ENCODE measurements around the gene ABI1. TPM values are rescaled to one million over a fixed set of nuclear protein-coding genes. Genes with fewer than 3 reads are reported as not detected.

The ABI1 gene
- total and polyA plus RNA-seq, 2 of the 13 experiments (the other 11 are each of a cell fraction or from before 2014, with no cell fraction given), result 20.9 to 22.9 TPM

GRCh38 chr10:26733750-26734568 is 126.8 kb downstream of the ABI1 start (continued):
- TF ChIP-seq SIN3B (IDR thresholded peaks at IDR 0.05; ENCODE audit: low read length), result 0 out of 2 replicates have a peak, but pooled peaks have one; percentile 16
- TF ChIP-seq POLR2AphosphoS5 (IDR thresholded peaks at IDR 0.05; ENCODE audit: low read depth, low read length), result no peak; the same call in 1 of the 2 replicates
- no peak for TF ChIP-seq ZNF10 (CRISPR knock-in tag; IDR thresholded peaks at IDR 0.05; ENCODE audit: borderline replicate concordance, low read depth)
- TF ChIP-seq ZSCAN30 (CRISPR knock-in tag; IDR thresholded peaks at IDR 0.05), result no peak
- TF ChIP-seq NCOA2 (CRISPR knock-in tag; IDR thresholded peaks at IDR 0.05), result peak; percentile 75
- peak; percentile 93 for TF ChIP-seq ZNF644 (CRISPR knock-in tag; IDR thresholded peaks at IDR 0.05; ENCODE audit: low read depth)
- TF ChIP-seq ZNF280B (CRISPR knock-in tag; IDR thresholded peaks at IDR 0.05; ENCODE audit: borderline replicate concordance), result no peak
- TF ChIP-seq ETS1 (CRISPR knock-in tag; IDR thresholded peaks at IDR 0.05), result no peak
- TF ChIP-seq KDM5A (IDR thresholded peaks at IDR 0.05; ENCODE audit: borderline replicate concordance, low read length), result no peak
- TF ChIP-seq, protein P1, sequence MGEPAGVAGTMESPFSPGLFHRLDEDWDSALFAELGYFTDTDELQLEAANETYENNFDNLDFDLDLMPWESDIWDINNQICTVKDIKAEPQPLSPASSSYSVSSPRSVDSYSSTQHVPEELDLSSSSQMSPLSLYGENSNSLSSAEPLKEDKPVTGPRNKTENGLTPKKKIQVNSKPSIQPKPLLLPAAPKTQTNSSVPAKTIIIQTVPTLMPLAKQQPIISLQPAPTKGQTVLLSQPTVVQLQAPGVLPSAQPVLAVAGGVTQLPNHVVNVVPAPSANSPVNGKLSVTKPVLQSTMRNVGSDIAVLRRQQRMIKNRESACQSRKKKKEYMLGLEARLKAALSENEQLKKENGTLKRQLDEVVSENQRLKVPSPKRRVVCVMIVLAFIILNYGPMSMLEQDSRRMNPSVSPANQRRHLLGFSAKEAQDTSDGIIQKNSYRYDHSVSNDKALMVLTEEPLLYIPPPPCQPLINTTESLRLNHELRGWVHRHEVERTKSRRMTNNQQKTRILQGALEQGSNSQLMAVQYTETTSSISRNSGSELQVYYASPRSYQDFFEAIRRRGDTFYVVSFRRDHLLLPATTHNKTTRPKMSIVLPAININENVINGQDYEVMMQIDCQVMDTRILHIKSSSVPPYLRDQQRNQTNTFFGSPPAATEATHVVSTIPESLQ (CRISPR knock-in tag; conservative IDR thresholded peaks at IDR 0.05), result no peak
- peak; percentile 70 for TF ChIP-seq MLX (CRISPR knock-in tag; IDR thresholded peaks at IDR 0.05)
- TF ChIP-seq ZNF775 (CRISPR knock-in tag; IDR thresholded peaks at IDR 0.05; ENCODE audit: borderline replicate concordance), result no peak
- no peak for TF ChIP-seq GZF1 (CRISPR knock-in tag; IDR thresholded peaks at IDR 0.05)
- no peak for TF ChIP-seq ZNF235 (CRISPR knock-in tag; IDR thresholded peaks at IDR 0.05; ENCODE audit: borderline replicate concordance)
- no peak for TF ChIP-seq SP1 (IDR thresholded peaks at IDR 0.05)
- TF ChIP-seq SP1 (CRISPR knock-in tag; IDR thresholded peaks at IDR 0.05), result no peak
- TF ChIP-seq POLR2AphosphoS2 (IDR thresholded peaks at IDR 0.05; ENCODE audit: low read depth, low read length), result no peak
- TF ChIP-seq SP5 (CRISPR knock-in tag; IDR thresholded peaks at IDR 0.05; ENCODE audit: borderline replicate concordance, low read depth), result peak; percentile 20; the same call in 1 of the 2 replicates
- TF ChIP-seq DNMT1 (CRISPR knock-in tag; IDR thresholded peaks at IDR 0.05), result no peak
- no peak for TF ChIP-seq WIZ (CRISPR knock-in tag; IDR thresholded peaks at IDR 0.05)
- no peak for TF ChIP-seq PREB (CRISPR knock-in tag; IDR thresholded peaks at IDR 0.05)
- TF ChIP-seq KDM2A (CRISPR knock-in tag; IDR thresholded peaks at IDR 0.05; ENCODE audit: borderline replicate concordance, low read depth), result peak; percentile 84
- TF ChIP-seq THAP11 (CRISPR knock-in tag; IDR thresholded peaks at IDR 0.05), result peak; percentile 82
- TF ChIP-seq ZNF749 (CRISPR knock-in tag; IDR thresholded peaks at IDR 0.05; ENCODE audit: borderline replicate concordance), result no peak
- TF ChIP-seq FOSL1 (CRISPR knock-in tag; IDR thresholded peaks at IDR 0.05; ENCODE audit: borderline replicate concordance), result no peak
